ENCODE results near the gene PCBP3.
"Not testable (repeated sequence)": the region's sequence is repeated elsewhere in the genome, so short reads cannot be mapped to it uniquely, and the experiment has no call there.

PCBP3 gene

DNA sequence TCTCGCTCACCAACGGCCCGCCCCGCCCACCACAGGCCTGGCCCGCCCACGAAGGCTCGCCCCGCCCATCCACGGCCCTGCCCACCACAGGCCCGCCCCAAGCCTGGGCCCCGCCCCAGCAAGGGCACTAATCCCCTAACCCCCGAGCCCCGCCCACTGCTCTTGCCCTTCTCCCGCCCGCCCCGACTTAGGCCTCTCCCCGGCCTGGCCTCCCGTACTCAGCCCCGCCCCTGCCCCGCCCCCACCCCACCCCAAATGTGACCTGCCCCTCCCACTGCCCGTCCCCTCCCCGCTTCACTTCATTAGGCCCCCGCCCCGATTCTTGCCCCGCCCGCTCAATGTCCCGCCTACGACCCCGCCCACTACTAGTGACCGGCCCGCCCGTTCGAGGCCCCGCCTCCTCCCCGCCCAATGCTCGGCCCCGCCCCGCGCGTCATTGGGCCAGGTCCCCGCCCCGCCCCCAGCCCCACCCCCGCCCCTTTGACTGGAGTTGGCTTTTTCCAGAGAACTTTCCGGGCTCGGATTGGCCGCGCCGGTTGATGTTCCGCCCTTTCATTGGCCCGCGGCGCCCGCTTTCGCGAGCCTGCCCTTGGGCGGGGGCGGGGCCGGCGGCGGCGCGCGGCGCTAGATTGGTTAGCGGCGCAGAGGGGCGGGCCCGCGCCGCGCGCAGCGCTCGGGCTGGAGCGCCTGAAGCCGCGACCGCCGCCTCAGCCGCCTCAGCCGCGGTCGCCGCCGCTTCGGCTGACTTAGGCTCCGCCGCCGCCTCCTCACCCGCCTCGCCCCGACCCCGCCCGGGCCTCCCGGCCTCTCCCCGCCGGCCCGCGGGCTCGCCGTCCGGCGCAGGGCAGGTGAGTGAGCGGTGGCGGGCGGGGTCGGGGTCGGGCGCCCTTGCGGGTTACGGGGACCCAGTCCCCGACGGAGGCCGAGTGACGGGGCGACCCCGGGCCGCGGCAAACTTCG, at the start of gene PCBP3:
Gene PCBP3 (plus strand): TSS at position 705 of the 960 bp plus-strand sequence. CDS start 206,361 bp downstream, outside the sequence.
- DNase-seq (ENCODE audit: low read depth): peak; percentile 85

DNA sequence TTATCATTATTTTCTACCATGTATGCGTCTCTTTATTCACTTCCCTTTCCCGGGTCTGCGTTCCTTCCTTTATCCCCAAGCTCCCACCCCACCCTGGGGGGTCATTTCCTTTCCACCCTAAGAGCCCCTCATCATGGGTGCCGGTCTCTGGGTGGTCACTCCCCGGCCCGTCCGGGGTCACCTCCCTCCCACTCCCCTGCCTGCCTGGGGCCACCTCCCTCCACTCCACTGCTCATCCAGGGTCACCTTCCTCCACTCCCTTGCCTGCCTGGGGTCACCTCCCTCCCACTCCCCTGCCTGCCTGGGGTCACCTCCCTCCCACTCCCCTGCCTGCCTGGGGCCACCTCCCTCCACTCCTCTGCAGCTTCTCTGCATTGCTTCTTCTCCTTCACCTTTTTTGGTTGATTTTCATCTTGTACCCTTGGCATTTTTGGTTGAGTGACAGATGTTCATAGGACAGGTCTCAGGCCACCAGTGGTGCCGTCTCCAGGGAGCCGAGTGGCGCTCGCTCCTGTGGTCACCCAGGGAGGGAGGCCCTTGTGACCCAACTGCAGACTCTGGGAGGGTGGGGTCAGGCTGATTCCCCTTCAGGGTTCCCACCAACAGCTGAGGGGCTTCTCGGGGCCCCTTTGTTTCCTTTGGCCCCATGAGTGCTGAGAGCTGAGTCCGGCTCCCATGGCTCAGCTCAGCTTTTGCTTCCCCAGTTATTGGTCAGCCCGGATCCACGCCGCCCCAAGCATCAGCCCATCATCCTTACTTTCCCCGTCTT, 48.6 kb upstream of the PCBP3 start:
- DNase-seq (ENCODE audit: low read depth): no peak

DNA sequence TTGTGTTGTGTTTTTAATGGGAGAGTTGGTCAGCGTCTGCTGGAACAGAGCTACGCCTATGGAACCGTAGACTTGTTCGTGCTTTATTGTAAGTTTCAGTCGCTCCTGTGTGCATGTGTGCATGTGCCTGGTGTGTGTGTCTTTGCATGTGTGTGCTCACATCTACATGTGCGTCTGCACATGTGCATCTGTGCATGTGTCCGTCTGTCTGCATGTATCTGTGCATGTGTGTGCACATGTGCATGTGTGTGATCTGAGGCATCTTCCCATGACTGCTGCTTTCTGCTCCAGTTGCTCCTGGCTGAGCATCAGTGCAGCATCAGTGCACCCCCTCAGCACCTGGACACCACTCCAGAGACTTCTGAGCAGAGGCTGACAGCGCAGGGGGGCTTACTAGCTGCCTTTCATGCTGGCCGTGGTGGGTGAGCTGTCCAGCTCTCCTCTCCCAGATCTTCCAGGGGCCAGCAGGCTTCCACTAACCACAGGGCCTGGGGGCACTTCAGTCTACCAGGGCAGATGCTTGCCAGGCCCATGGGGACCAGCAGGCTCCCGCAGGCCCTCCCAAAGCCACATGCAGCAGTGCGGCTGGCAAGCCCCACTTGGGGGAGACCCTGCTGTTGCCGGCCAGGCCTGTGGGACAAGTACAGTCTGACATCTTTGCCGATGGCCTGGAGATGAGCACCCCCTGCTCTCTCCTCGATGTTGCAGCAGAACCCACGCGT, 47.8 kb upstream of the PCBP3 start:
- DNase-seq (ENCODE audit: low read depth): no peak

DNA sequence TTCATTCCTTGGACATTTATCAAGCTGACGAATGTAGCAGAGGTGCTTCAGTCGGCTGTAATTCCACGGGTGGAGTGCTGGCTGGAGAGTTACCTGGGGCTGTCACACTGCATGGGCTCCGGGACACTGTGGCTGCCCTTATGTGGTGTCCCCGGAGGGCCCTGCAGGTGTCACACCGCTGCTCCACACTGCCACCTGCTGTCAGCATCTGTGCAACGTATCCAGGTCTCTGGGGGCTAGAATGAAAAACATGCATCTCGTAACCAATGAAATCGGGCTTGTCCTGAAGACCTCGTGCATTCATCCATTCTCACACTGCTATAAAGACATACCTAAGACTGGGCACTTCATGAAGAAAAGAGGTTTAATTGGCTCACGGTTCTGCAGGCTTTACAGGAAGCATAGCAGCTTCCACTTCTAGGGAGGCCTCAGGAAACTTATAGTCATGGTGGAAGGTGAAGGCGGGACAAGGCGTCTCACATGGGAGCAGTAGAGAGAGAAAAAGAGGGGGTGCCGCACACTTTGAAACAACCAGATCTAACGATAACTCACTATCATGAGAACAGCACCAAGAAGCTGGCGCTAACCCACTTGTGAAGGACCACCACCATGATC, 46.7 kb upstream of the PCBP3 start:
- DNase-seq (ENCODE audit: low read depth): peak; percentile 80

DNA sequence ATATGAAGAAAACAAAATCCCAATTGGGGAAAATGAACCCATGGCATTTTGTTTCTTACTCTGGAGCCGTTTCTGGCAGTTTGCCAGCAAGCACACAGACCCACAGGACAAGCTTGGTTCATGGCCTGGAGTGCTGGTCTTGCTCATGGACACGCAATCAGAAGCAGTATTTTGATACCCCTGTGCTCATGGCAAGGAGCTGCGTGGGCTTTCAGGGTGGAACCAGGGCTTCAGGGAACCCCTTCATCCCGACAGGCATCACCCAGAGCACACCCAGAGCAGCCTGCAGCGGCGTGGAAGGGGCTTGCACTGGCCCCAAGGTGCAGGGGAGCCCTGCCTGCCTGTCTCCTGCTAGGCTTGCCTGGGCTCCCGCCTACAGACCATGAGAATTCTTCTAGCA, 45.4 kb upstream of the PCBP3 start:
- no peak for DNase-seq (ENCODE audit: low read depth)

DNA sequence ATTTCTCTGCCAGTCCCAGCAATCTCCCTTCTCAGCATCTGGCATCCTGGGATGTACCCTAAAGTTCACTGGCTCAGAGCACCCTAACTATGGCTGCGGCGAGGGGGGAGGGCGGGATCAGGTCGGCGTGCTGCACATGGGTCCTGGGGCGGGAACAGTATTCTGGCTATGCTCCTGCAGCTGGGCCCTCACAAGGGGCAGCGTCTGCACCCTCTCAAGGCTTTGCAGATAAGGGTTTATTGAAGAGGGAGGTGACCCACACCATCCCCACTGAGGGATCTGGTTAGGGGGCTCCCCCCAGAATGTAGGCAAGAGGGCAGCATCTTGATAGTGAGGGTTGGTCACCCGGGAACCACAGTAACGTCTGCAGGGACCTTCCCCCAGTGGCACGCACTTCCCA, 44.9 kb upstream of the PCBP3 start:
- no peak for DNase-seq (ENCODE audit: low read depth)

DNA sequence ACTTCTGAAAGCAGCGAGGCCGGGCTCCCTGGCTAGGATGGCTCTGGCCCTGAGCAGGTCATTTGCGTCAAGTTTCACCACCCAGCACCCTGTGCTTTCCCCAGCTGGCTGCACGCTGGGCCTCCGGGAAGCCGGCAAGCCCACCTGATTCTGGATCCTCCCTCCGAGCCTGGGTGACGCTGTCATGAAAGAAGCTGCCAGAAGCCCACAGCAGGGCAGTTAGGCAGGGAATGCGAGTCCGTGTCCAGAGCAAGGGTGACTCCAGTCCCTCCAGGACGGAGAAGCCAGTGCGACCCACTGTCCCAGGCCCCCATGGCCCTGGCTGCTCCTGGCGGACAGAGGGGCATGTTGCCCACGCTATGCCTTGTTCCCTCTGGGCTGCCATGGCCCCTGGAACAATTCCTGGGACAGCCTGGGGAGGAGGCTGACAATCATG, 44.4 kb upstream of the PCBP3 start:
- DNase-seq (ENCODE audit: low read depth): no peak

DNA sequence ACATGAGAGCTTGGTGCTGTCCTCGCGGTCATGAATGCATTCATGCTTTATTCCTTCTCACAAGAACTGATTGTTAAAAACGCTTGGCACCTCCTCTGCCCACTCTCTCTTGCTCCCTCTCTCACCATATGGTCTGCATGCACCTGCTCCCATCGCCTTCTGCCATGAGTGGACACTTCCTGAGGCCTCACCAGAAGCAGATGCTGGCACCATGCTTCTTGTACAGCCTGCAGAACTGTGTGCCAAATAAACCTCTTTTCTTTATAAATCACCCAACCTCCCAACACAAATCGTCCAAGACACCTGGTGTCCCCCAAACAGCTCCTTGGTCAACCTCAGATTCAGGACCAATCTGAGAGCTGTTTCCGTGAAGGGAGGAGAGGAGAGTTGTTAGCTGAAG, 43.3 kb upstream of the PCBP3 start:
- DNase-seq (ENCODE audit: low read depth): no peak

DNA sequence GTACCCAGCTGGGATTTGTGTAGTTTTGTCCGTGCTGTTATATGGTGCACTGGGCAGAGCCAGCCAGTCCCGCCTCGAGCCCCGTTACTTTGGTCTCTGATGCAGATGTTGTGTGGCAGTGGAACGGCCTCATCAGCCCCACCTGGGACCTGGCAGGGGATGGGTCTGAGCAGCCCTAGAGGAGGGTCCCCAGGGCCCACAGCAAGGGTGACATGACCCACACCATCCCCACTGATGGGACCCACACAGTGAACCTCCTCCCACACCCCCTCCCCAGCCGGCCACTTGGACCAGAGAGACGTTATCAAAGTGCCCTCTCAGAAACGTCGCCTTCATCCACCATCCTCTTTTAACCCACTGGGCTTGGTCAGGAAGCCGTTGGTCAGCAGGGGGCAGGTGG, 42.0 kb upstream of the PCBP3 start:
- no peak for DNase-seq (ENCODE audit: low read depth)

DNA sequence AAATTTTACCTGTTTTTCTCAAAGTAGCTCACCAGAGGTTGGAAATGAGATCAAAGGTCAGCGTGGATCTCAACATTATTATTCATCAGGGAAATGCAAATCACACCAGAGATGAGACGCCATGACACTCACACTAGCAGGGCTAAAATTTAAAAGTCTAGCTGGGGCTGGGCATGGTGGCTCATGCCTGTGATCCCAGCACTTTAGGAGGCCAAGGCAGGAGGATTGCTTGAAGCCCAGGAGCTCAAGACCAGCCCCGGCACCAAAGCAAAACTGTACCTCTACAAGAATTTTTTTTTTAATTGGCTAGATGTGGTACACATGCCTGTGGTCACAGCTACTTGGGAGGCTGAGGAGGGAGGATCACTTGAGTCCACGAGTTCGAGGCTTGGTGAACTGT, 41.4 kb upstream of the PCBP3 start:
- no peak for DNase-seq (ENCODE audit: low read depth)

DNA sequence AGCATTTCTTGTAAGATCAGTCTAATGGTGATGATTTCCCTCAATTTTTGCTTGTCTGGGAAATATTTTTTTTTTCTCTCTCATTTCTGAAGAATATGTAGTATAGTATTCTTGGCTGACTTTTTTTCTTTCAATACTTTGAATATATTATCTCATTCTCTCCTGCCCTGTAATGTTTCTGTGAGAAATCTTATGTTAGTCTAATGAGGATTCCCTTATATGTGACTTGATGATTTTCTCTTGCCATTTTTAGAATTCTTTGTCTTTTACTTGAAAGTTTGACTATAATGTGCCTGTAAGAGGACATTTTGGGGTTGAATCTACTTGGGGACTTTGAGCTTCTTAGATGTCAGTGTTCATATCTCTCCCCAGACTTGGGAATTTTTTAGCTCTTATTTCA, 40.0 kb upstream of the PCBP3 start:
- no peak for DNase-seq (ENCODE audit: low read depth)

DNA sequence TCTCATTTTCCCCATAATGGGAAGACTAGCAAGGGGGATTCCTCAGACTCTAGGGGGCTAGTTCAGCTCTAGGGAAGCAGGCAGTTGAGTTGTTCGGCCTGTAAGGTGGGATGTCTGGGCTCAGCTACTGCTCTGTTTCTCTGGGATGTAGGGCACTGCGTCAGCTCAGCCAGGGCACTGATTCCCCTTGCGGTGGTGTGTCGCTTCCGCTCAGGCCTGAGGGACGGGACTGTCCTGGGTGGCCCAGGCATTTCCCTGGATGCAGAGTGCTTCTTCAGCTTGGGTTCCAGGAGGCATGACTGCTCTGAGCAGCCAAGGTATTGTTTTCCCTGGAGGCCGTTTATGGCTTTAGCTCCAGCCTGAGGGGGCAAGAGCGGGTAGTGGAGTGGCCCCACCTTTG, 38.8 kb upstream of the PCBP3 start:
- DNase-seq (ENCODE audit: low read depth): not testable (repeated sequence)

DNA sequence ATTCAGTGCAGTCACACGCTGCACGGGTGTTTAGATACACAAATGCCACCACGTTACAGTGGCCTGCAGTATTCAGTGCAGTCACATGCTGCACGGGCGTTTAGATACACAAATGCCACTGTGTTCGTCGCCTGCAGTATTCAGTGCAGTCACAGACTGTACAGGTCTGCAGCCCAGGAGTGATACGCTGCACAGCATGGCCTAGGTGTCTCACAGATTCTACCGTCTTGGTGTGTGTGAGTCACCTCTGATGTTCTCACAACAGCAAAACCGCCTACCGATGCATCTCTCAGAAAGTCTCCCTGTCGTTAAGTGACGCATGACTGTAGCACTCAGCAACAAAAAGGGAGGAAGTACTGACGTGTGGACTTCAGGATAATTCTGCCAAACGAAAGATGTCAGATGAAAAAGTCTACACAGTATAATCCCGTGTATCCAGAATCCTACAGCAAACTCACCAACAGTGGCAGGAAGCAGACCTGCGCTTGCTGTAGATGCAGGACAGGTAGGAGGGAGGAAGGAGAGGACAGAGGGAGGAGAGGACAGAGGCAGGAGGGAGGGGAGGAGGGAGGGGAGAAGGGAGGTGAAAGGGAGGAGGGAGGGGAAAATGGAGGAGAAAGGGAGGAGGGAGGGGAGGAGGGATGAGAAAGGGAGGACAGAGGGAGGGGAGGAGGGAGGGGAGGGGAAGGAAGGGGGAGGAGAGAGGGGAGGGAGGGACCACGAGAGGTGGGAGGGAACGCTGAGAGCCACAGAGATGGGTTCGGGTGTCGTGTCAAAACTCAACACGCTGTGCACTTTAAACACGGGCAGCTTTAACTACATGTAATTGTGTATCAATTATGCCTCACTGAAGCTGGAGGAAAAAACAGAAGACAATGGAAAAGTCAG, 36.3 kb upstream of the PCBP3 start:
- DNase-seq (ENCODE audit: low read depth): no peak

DNA sequence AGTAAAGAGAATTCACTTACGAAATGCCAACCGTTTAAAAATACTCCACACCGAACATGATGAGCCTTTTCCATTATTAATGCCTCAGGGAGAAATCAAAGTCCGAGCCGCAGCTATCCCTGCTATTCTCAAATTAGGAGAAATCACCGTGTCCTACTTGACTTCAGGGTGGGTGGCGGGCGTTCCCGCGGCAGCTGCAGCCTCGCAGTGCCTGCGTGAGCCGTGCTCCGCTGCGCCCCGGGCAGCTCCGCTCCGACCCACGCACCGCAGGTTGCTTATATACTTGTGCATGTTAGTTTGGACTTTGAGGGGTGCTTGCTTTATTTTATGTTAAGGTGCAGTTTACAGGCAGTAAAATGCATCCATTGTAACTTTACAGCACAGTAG, 35.6 kb upstream of the PCBP3 start:
- DNase-seq (ENCODE audit: low read depth): no peak

DNA sequence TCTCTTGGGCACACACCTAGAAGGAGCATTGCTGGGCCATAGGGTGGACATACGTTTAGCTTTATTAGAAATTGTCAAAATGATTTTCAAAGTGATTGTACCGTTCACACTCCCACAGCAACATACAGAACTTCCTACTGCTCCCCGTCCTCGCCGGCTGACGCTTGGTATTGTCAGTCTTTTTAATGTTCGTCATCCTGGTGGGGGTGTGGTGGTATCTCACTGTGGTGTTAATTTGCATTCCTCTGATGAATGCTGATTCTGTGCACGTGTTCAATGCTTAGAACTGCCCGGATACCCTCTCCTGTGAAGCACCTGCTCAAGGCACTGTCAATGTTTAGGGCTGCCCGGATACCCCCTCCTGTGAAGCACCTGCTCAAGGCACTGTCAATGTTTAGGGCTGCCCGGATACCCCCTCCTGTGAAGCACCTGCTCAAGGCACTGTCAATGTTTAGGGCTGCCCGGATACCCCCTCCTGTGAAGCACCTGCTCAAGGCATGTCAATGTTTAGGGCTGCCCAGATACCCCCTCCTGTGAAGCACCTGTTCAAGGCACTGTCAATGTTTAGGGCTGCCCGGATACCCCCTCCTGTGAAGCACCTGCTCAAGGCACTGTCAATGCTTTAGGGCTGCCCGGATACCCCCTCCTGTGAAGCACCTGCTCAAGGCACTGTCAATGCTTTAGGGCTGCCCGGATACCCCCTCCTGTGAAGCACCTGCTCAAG, 34.6 kb upstream of the PCBP3 start:
- DNase-seq (ENCODE audit: low read depth): not testable (repeated sequence)

DNA sequence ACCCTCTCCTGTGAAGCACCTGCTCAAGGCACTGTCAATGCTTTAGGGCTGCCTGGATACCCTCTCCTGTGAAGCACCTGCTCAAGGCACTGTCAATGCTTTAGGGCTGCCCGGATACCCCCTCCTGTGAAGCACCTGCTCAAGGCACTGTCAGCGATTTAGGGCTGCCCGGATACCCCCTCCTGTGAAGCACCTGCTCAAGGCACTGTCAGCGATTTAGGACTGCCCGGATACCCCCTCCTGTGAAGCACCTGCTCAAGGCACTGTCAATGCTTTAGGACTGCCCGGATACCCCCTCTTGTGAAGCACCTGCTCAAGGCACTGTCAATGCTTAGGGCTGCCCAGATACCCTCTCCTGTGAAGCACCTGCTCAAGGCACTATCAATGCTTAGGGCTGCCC, 33.9 kb upstream of the PCBP3 start:
- not testable (repeated sequence) for DNase-seq (ENCODE audit: low read depth)

DNA sequence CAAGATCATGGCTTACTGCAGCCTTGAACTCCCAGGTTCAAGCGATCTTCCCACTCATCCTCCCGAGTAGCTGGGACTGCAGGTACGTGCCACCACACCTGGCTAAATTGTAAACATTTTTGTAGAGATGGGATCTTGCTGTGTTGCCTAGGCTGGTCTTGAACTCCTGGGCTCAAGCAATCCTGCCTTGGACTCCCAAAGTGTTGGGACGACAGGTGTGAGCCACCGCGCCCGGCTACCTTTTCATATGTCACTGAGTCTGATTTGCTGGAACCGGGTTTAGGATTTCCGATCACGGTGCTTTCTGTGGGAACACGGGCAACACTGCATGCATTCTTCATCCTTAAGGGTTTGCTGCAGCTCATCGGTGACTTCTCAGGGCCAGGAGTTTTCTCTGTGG, 32.2 kb upstream of the PCBP3 start:
- no peak for DNase-seq (ENCODE audit: low read depth)

DNA sequence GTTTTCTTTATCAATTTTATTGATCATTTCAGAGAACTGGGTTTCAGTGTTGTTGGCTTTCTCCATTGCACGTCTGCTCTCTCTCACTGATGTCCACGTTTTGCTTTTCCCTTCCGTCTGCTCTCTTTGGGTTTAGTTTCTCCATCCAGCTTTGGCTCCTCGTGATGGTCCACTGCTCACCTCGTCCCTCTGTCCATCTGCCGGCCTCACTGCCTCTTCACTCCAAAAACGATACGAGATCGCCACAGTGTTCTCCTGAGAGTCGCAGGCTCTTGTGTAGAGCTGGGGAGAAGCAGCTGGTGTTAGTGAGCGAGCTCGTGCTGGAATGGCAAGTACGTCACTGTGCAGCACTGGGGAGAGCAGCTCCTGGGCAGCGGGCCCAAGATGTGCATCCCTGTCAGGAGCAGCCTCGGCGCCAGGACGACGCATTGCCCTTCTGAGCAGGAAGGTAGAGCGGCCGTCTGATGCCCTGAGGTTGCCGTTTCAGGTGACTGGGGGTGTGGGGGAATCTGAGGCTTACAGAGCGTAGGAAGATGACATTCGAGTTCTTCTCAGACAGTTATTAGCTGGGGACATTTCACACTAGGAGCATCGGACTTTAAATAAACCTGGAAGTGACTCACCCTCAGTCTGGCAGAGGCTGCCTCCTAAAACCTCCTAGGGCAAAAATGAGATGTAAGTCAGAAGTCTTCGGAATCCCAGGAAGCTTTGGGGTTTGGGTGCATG, 31.4 kb upstream of the PCBP3 start:
- no peak for DNase-seq (ENCODE audit: low read depth)

DNA sequence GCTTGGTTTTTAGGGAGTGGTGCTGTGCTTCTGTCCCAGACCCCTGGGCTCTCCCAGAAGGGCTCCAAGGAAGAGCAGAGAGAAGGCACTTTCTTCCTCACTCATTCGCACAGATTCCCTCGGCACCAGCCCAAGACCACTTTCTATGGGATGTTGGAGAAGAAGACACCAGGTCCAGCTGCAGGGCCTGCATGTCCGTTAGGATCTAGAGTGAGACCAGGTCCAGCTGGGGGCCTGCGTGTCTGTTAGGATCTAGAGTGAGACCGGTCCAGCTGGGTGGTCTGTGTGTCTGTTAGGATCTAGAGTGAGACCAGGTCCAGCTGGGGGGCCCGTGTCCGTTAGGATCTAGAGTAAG, 30.9 kb upstream of the PCBP3 start:
- DNase-seq (ENCODE audit: low read depth): not testable (repeated sequence)

DNA sequence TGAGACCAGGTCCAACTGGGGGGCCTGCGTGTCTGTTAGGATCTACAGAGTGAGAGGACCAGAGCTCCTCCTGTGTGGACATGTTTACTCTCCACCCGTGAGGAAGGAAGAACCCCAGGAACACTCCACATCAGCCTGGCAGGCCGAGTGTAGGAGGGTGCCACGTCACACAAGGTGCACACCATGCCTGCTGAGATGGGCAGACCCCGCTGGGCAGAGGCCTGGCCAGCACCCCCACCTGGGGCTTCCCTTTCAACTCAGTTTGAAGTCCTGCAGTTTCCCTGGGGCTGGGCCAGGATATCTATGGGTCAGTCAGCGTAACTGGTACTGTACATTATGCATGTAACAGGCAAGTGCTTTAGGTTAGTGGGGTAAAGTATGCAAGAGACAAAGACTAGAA, 30.1 kb upstream of the PCBP3 start:
- DNase-seq (ENCODE audit: low read depth): no peak
